Hepatocyte (in vitro differentiated cells): ENCODE results near the gene NEDD1.

ENCODE experiments used
- CTCF ChIP-seq: fragments of 200-600 bp; sonication (generic); IDR thresholded peaks from 2 replicates; pipeline ENCODE4 v1.5.1; 2016; ENCODE audit warnings: antibody characterized with exemption, mild to moderate bottlenecking; ENCODE audit not compliant: poor library complexity
- EZH2 ChIP-seq: fragments of 200-600 bp; sonication (generic); IDR thresholded peaks from 2 replicates; pipeline ENCODE4 v1.6.1; 2016; ENCODE audit warnings: antibody characterized with exemption, mild to moderate bottlenecking, borderline replicate concordance

GRCh38 chr12:96982671-96983070, 75.6 kb downstream of the NEDD1 start:
- TF ChIP-seq CTCF (no peak), EZH2 (no peak)
